ENCODE data around the gene ADAMTS17.

Gene ADAMTS17

DNA sequence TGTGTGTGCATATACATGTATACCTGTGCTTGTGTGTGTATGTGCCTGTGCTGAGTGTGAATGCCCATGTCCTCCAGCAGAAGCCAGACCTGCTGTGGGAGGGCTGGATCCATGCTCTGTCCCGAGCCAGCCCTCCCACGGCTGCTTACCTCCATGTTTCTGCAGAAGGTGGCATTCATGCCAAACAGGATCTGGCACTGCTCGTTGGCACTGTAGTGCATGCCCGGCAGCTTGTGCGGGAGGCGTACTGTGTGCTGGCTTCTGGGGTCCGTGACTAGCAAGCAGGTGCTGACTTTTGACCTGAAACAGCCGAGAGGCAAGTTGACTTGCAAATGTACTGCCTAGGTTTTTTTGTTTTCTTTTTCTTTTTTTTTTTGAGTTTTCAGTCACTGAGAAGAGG lies 189.3 kb downstream of the ADAMTS17 start:
- Histone ChIP-seq H2BK120ac (ENCODE audit: insufficient read depth, low read length, poor library complexity) (no peak overlapping the region), H3K18ac (ENCODE audit: low read length) (no peak overlapping the region), H2AFZ (ENCODE audit: insufficient read depth, low read length, poor library complexity) (no peak overlapping the region), H3K79me2 (ENCODE audit: control insufficient read depth, insufficient read depth, low read length, poor library complexity) (no peaks in the 10 kb centered on the region), H2BK12ac (ENCODE audit: low read length) (no peak overlapping the region), H2BK5ac (ENCODE audit: low read depth, low read length, poor library complexity) (no peak overlapping the region), H3K9ac (ENCODE audit: low read length) (no peak overlapping the region), H3K4ac (ENCODE audit: low read depth, low read length) (no peak overlapping the region), H4K8ac (ENCODE audit: low read depth, low read length) (no peak overlapping the region), H4K12ac (ENCODE audit: low read depth, low read length) (no peak overlapping the region), H3K4me2 (ENCODE audit: low read length) (no peak overlapping the region), H3K27me3 (ENCODE audit: insufficient read depth, low read length) (no peaks in the 10 kb centered on the region), H3K9me3 (ENCODE audit: insufficient read depth, low read depth, low read length) (peaks cover 6% of the 10 kb centered on the region), H2AK5ac (ENCODE audit: low read length) (no peak overlapping the region), H3K79me1 (ENCODE audit: low read length) (no peaks in the 10 kb centered on the region), H3K36me3 (ENCODE audit: control insufficient read depth in 1 of 2, insufficient read depth in 2 of 2, low read length in 2 of 2) (no peaks in the 10 kb centered on the region), H3K23ac (ENCODE audit: low read length) (no peak overlapping the region), H4K91ac (ENCODE audit: low read depth, low read length) (no peak overlapping the region), H3K4me1 (ENCODE audit: control insufficient read depth in 1 of 2, insufficient read depth in 2 of 2, low read length in 2 of 2) (no peaks in the 10 kb centered on the region), H3K4me3 (ENCODE audit: low read depth, low read length) (no peak overlapping the region), H3K14ac (ENCODE audit: low read length) (no peak overlapping the region), H3K27ac (ENCODE audit: low read depth, low read length) (no peak overlapping the region)
- no peak for DNase-seq
- no CpG with 5 or more reads among the region's 8 CpGs for WGBS (ENCODE audit: extremely low coverage, insufficient coverage, insufficient read length)

DNA sequence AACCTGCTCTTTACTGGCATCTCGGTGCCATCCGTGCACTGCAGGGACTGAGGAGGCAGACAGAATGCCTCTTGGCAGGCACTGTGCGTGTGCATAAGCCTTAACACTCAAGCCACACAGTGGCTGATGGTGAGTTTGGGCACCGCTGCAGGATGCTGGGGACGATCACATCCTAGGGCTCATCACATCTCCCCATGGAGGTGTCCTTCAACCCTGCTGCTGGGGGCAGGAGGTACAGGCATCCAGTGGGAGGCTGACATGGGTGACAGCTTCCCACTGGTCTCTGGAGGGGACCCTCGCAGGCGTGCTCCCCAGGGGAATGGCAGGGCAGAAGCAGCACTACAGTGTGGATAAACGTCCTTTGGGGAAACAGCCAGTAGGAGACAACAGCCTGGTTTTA lies 190.9 kb downstream of the ADAMTS17 start:
- H3K27me3 ChIP-seq (ENCODE audit: insufficient read depth, low read length), result no peaks in the 10 kb centered on the region
- H3K4me2 ChIP-seq (ENCODE audit: low read length), result no peak overlapping the region
- H3K79me2 ChIP-seq (ENCODE audit: control insufficient read depth, insufficient read depth, low read length, poor library complexity), result no peaks in the 10 kb centered on the region
- no peaks in the 10 kb centered on the region for H3K4me1 ChIP-seq (ENCODE audit: control insufficient read depth in 1 of 2, insufficient read depth in 2 of 2, low read length in 2 of 2)
- no peak overlapping the region for H2AFZ ChIP-seq (ENCODE audit: insufficient read depth, low read length, poor library complexity)
- H3K4ac ChIP-seq (ENCODE audit: low read depth, low read length), result no peak overlapping the region
- H4K91ac ChIP-seq (ENCODE audit: low read depth, low read length), result no peak overlapping the region
- H3K27ac ChIP-seq (ENCODE audit: low read depth, low read length), result no peak overlapping the region
- WGBS (ENCODE audit: extremely low coverage, insufficient coverage, insufficient read length), result no CpG with 5 or more reads among the region's 8 CpGs
- no peak overlapping the region for H4K12ac ChIP-seq (ENCODE audit: low read depth, low read length)
- H3K18ac ChIP-seq (ENCODE audit: low read length), result no peak overlapping the region
- H3K9me3 ChIP-seq (ENCODE audit: insufficient read depth, low read depth, low read length), result peaks cover 8% of the 10 kb centered on the region
- no peak overlapping the region for H2BK120ac ChIP-seq (ENCODE audit: insufficient read depth, low read length, poor library complexity)
- H3K79me1 ChIP-seq (ENCODE audit: low read length), result no peaks in the 10 kb centered on the region
- no peak overlapping the region for H4K8ac ChIP-seq (ENCODE audit: low read depth, low read length)
- H3K14ac ChIP-seq (ENCODE audit: low read length), result no peak overlapping the region
- H3K36me3 ChIP-seq (ENCODE audit: control insufficient read depth in 1 of 2, insufficient read depth in 2 of 2, low read length in 2 of 2), result no peaks in the 10 kb centered on the region
- DNase-seq, result no peak
- H3K4me3 ChIP-seq (ENCODE audit: low read depth, low read length), result no peak overlapping the region
- no peak overlapping the region for H3K23ac ChIP-seq (ENCODE audit: low read length)
- no peak overlapping the region for H2BK5ac ChIP-seq (ENCODE audit: low read depth, low read length, poor library complexity)
- no peak overlapping the region for H2BK12ac ChIP-seq (ENCODE audit: low read length)
- H2AK5ac ChIP-seq (ENCODE audit: low read length), result no peak overlapping the region
- H3K9ac ChIP-seq (ENCODE audit: low read length), result no peak overlapping the region

DNA sequence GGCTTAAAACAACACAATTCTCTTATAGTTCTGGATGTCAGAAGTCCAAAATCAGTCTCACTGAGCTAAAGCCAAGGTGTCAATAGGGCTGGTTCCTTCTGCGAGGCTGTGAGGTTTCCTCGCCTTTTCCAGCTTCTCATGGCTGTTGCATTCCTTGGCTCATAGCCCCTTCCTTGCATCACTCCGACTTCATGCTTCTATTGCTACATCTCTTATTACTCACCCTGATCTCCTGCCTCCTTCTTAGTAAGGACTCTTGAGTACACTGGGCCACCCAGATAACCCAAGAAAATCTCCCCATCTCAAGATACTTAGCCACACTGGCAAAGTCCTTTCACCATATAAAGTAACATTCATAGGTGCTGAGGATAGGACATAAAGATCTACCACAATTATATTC lies 193.9 kb downstream of the ADAMTS17 start:
- Histone ChIP-seq H3K9me3 (ENCODE audit: insufficient read depth, low read depth, low read length) (peaks cover 8% of the 10 kb centered on the region), H3K27ac (ENCODE audit: low read depth, low read length) (no peak overlapping the region), H4K91ac (ENCODE audit: low read depth, low read length) (no peak overlapping the region), H3K4me2 (ENCODE audit: low read length) (no peak overlapping the region), H2BK5ac (ENCODE audit: low read depth, low read length, poor library complexity) (no peak overlapping the region), H4K12ac (ENCODE audit: low read depth, low read length) (no peak overlapping the region), H3K14ac (ENCODE audit: low read length) (no peak overlapping the region), H3K4ac (ENCODE audit: low read depth, low read length) (no peak overlapping the region), H3K4me1 (ENCODE audit: control insufficient read depth in 1 of 2, insufficient read depth in 2 of 2, low read length in 2 of 2) (no peaks in the 10 kb centered on the region), H2AFZ (ENCODE audit: insufficient read depth, low read length, poor library complexity) (no peak overlapping the region), H3K79me1 (ENCODE audit: low read length) (no peaks in the 10 kb centered on the region), H2AK5ac (ENCODE audit: low read length) (no peak overlapping the region), H3K4me3 (ENCODE audit: low read depth, low read length) (no peak overlapping the region), H3K27me3 (ENCODE audit: insufficient read depth, low read length) (no peaks in the 10 kb centered on the region), H2BK12ac (ENCODE audit: low read length) (no peak overlapping the region), H4K8ac (ENCODE audit: low read depth, low read length) (no peak overlapping the region), H3K79me2 (ENCODE audit: control insufficient read depth, insufficient read depth, low read length, poor library complexity) (no peaks in the 10 kb centered on the region), H2BK120ac (ENCODE audit: insufficient read depth, low read length, poor library complexity) (no peak overlapping the region), H3K36me3 (ENCODE audit: control insufficient read depth in 1 of 2, insufficient read depth in 2 of 2, low read length in 2 of 2) (no peaks in the 10 kb centered on the region), H3K23ac (ENCODE audit: low read length) (no peak overlapping the region), H3K18ac (ENCODE audit: low read length) (no peak overlapping the region), H3K9ac (ENCODE audit: low read length) (no peak overlapping the region)
- peak in 1 of 2 donors; percentile 5 for DNase-seq
- WGBS (ENCODE audit: extremely low coverage, insufficient coverage, insufficient read length), result no CpG with 5 or more reads among the region's 3 CpGs

DNA sequence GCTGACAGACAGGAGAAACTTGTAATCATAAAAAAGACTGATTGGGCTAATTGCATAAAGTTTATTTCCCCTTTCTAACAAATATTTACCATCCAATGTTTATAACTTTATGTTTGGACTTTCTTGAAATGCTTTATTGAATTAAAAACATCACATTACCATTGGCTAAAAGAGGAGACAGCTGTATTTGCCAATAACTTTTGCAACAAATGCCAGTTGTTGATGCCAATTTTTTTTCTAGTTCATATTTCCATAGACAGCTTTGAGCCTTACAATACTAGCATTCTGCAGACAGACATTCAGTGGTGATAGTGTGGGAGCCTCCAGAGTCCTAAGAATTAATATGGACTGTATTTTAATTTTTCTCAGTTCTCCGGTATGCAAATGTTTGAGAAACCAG lies 198.4 kb downstream of the ADAMTS17 start:
- Histone ChIP-seq H3K4me3 (ENCODE audit: low read depth, low read length) (no peak overlapping the region), H3K4me1 (ENCODE audit: control insufficient read depth in 1 of 2, insufficient read depth in 2 of 2, low read length in 2 of 2) (no peaks in the 10 kb centered on the region)
- WGBS (ENCODE audit: extremely low coverage, insufficient coverage, insufficient read length), result no CpG with 5 or more reads among the region's 1 CpG

More for the DNA sequence above, 198.4 kb downstream of the ADAMTS17 start:
- Histone ChIP-seq H2AFZ (ENCODE audit: insufficient read depth, low read length, poor library complexity) (no peak overlapping the region), H4K12ac (ENCODE audit: low read depth, low read length) (no peak overlapping the region), H3K23ac (ENCODE audit: low read length) (no peak overlapping the region), H2BK5ac (ENCODE audit: low read depth, low read length, poor library complexity) (no peak overlapping the region), H3K79me2 (ENCODE audit: control insufficient read depth, insufficient read depth, low read length, poor library complexity) (no peaks in the 10 kb centered on the region), H3K27ac (ENCODE audit: low read depth, low read length) (no peak overlapping the region), H3K14ac (ENCODE audit: low read length) (no peak overlapping the region), H3K9ac (ENCODE audit: low read length) (no peak overlapping the region), H4K8ac (ENCODE audit: low read depth, low read length) (no peak overlapping the region), H3K9me3 (ENCODE audit: insufficient read depth, low read depth, low read length) (peaks cover 3% of the 10 kb centered on the region), H2AK5ac (ENCODE audit: low read length) (no peak overlapping the region), H3K18ac (ENCODE audit: low read length) (no peak overlapping the region), H3K79me1 (ENCODE audit: low read length) (no peaks in the 10 kb centered on the region), H3K36me3 (ENCODE audit: control insufficient read depth in 1 of 2, insufficient read depth in 2 of 2, low read length in 2 of 2) (no peaks in the 10 kb centered on the region), H4K91ac (ENCODE audit: low read depth, low read length) (no peak overlapping the region), H2BK120ac (ENCODE audit: insufficient read depth, low read length, poor library complexity) (no peak overlapping the region), H3K4me2 (ENCODE audit: low read length) (no peak overlapping the region), H2BK12ac (ENCODE audit: low read length) (no peak overlapping the region), H3K27me3 (ENCODE audit: insufficient read depth, low read length) (no peaks in the 10 kb centered on the region), H3K4ac (ENCODE audit: low read depth, low read length) (no peak overlapping the region)
- no peak for DNase-seq
